Ishikawa (cell line): ENCODE results near the gene PIGM.

Source experiments
- CEBPB ChIP-seq: IDR thresholded peaks from 2 replicates; pipeline ENCODE4 v1.6.1; 2012
- CREB1 ChIP-seq: IDR thresholded peaks from 2 replicates; pipeline ENCODE4 v1.6.1; 2012; ENCODE audit warnings: low read depth
- EGR1 ChIP-seq: IDR thresholded peaks from 2 replicates; pipeline ENCODE4 v1.6.1; 2012
- EP300 ChIP-seq: IDR thresholded peaks from 2 replicates; pipeline ENCODE4 v1.6.1; 2012; ENCODE audit warnings: borderline replicate concordance
- FOXM1 ChIP-seq: IDR thresholded peaks from 2 replicates; pipeline ENCODE4 v1.6.1; 2012; ENCODE audit warnings: low read depth, borderline replicate concordance
- MAX ChIP-seq: IDR thresholded peaks from 2 replicates; pipeline ENCODE4 v1.6.1; 2012
- NFIC ChIP-seq: IDR thresholded peaks from 2 replicates; pipeline ENCODE4 v1.6.1; 2012
- RAD21 ChIP-seq: IDR thresholded peaks from 2 replicates; pipeline ENCODE4 v1.6.1; 2012; ENCODE audit warnings: low read depth
- TAF1 ChIP-seq: IDR thresholded peaks from 2 replicates; pipeline ENCODE4 v1.6.1; 2012; ENCODE audit warnings: low read depth, mild to moderate bottlenecking
- TCF12 ChIP-seq: IDR thresholded peaks from 2 replicates; pipeline ENCODE4 v1.6.1; 2012; ENCODE audit warnings: low read depth
- TEAD4 ChIP-seq: IDR thresholded peaks from 2 replicates; pipeline ENCODE4 v1.6.1; 2012
- USF1 ChIP-seq: IDR thresholded peaks from 2 replicates; pipeline ENCODE4 v1.6.1; 2012
- YY1 ChIP-seq: IDR thresholded peaks from 2 replicates; pipeline ENCODE4 v1.6.1; 2012; ENCODE audit warnings: low read depth
- ZBTB7A ChIP-seq: IDR thresholded peaks from 2 replicates; pipeline ENCODE4 v1.6.1; 2012; ENCODE audit warnings: low read depth
- TF ChIP-seq, protein P1 (sequence below): IDR thresholded peaks from 2 replicates; pipeline ENCODE4 v1.6.1; 2012; ENCODE audit warnings: low read depth, mild to moderate bottlenecking

Gene PIGM

DNA sequence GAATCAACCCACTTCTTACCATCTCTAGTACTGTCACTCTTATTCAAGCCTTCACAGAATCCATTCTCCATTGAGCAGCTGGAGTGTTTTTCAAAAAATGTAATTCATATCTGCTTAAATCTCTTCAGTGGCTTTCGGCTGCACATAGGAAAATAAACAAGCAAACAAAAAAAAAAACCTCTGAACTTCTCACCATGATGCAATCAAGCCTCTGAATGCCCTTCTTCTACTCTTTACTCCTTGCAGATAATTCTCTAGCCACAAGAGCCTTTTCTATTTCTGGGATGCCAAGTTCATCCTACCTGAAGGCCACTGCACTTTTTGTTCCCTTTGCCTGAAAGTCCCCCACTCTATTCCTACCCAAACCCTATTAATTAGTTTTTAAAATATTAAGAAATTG, 14.2 kb downstream of the PIGM start:
- no peak for TF ChIP-seq EP300
- TF ChIP-seq TEAD4, result no peak
- no peak for TF ChIP-seq USF1
- no peak for TF ChIP-seq ZBTB7A
- TF ChIP-seq FOXM1, result no peak
- TF ChIP-seq CEBPB, result no peak
- TF ChIP-seq CREB1, result no peak
- no peak for TF ChIP-seq MAX
- TF ChIP-seq TCF12, result no peak
- TF ChIP-seq EGR1, result no peak
- TF ChIP-seq NFIC, result no peak
- TF ChIP-seq RAD21, result no peak
- no peak for TF ChIP-seq YY1
- TF ChIP-seq, protein P1, sequence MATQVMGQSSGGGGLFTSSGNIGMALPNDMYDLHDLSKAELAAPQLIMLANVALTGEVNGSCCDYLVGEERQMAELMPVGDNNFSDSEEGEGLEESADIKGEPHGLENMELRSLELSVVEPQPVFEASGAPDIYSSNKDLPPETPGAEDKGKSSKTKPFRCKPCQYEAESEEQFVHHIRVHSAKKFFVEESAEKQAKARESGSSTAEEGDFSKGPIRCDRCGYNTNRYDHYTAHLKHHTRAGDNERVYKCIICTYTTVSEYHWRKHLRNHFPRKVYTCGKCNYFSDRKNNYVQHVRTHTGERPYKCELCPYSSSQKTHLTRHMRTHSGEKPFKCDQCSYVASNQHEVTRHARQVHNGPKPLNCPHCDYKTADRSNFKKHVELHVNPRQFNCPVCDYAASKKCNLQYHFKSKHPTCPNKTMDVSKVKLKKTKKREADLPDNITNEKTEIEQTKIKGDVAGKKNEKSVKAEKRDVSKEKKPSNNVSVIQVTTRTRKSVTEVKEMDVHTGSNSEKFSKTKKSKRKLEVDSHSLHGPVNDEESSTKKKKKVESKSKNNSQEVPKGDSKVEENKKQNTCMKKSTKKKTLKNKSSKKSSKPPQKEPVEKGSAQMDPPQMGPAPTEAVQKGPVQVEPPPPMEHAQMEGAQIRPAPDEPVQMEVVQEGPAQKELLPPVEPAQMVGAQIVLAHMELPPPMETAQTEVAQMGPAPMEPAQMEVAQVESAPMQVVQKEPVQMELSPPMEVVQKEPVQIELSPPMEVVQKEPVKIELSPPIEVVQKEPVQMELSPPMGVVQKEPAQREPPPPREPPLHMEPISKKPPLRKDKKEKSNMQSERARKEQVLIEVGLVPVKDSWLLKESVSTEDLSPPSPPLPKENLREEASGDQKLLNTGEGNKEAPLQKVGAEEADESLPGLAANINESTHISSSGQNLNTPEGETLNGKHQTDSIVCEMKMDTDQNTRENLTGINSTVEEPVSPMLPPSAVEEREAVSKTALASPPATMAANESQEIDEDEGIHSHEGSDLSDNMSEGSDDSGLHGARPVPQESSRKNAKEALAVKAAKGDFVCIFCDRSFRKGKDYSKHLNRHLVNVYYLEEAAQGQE, result no peak
- no peak for TF ChIP-seq TAF1

DNA sequence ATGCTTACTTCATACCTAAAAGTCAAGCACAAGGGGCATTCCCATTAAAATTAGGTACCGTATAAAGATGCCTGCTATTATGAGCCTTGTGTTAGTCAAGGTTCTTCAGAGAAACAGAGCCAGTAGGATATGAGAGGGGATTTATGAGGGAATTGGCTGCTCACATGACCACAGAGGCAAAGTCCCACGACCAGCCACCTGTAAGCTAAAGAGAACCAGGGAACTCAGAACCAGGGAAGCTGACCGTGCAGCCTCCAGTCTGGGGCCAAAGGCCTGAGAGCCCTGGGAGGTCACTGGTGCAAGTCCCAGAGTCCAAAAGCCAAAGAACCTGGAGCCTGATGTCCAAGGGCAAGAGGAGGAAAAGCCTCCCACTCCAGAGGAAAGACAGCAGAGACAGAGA, 20.0 kb downstream of the PIGM start:
- TF ChIP-seq CREB1, result no peak
- no peak for TF ChIP-seq MAX
- TF ChIP-seq EGR1, result no peak
- no peak for TF ChIP-seq NFIC
- no peak for TF ChIP-seq FOXM1
- no peak for TF ChIP-seq USF1
- no peak for TF ChIP-seq ZBTB7A
- TF ChIP-seq EP300, result no peak
- no peak for TF ChIP-seq RAD21

GRCh38 chr1:160009801-160010200, 22.0 kb downstream of the PIGM start:
- TF ChIP-seq, protein P1, result no peak
- no peak for TF ChIP-seq EP300
- no peak for TF ChIP-seq MAX
- TF ChIP-seq TEAD4, result no peak
- TF ChIP-seq NFIC, result no peak
- no peak for TF ChIP-seq CREB1
- TF ChIP-seq FOXM1, result no peak
- no peak for TF ChIP-seq EGR1
- TF ChIP-seq YY1, result no peak
- no peak for TF ChIP-seq ZBTB7A
- no peak for TF ChIP-seq USF1
- no peak for TF ChIP-seq TAF1
- no peak for TF ChIP-seq RAD21
- no peak for TF ChIP-seq CEBPB
- TF ChIP-seq TCF12, result no peak

- no peak for TF ChIP-seq TAF1
- no peak for TF ChIP-seq TCF12
- no peak for TF ChIP-seq MAX
- TF ChIP-seq YY1, result no peak
- TF ChIP-seq, protein P1, result no peak
Measured at GRCh38 chr1:160009081-160009480, 22.7 kb downstream of the PIGM start.
